ENCODE results near the gene RUFY3.

The RUFY3 gene

GRCh38 chr4:70783096-70783495, 61.3 kb downstream of the RUFY3 start:
- TF ChIP-seq, protein P1, sequence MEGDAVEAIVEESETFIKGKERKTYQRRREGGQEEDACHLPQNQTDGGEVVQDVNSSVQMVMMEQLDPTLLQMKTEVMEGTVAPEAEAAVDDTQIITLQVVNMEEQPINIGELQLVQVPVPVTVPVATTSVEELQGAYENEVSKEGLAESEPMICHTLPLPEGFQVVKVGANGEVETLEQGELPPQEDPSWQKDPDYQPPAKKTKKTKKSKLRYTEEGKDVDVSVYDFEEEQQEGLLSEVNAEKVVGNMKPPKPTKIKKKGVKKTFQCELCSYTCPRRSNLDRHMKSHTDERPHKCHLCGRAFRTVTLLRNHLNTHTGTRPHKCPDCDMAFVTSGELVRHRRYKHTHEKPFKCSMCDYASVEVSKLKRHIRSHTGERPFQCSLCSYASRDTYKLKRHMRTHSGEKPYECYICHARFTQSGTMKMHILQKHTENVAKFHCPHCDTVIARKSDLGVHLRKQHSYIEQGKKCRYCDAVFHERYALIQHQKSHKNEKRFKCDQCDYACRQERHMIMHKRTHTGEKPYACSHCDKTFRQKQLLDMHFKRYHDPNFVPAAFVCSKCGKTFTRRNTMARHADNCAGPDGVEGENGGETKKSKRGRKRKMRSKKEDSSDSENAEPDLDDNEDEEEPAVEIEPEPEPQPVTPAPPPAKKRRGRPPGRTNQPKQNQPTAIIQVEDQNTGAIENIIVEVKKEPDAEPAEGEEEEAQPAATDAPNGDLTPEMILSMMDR (IDR thresholded peaks at IDR 0.05; ENCODE audit: insufficient read depth, missing control alignments) = no peak
- no peak for DNase-seq (ENCODE audit: insufficient read length, low spot score)
- FAIRE-seq = no peak

DNA sequence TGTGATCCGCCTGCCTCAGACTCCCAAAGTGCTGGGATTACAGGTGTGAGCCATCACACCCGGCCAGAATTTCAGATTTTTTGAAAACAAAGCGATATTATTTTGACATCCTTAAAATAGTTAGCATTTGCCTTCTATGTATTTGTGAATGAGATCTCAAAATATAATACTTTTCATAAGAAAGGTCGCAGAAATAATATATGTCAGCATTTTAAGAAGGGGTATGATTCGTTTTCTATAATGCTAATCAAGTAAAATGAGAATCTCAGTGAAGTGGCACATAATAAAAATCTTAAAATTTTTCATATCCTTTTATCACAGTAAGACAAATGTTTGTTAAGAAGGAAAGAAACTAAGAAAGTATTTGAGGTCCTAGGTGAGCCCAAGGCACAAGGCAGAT, 65.7 kb downstream of the RUFY3 start:
- TF ChIP-seq, protein P1 (IDR thresholded peaks at IDR 0.05; ENCODE audit: insufficient read depth, missing control alignments) = no peak
- DNase-seq (ENCODE audit: insufficient read length, low spot score) (no peak), FAIRE-seq (no peak)

DNA sequence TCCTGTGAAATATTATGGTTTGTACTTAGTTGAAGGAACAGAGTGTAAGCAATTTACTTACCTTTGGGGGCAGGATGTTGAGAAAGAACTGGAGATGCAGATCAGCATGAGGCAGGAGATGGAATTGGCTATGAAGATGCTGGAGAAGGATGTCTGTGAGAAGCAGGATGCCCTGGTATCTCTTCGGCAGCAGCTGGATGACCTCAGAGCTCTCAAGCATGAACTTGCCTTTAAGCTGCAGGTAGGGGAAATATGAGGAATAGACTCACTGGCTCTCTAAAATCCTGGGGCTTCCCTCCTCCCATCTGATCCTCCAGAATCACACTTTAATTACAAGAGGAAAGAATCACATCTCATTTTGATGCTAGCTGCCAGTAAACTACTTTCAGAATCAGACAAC, 67.0 kb downstream of the RUFY3 start:
- FAIRE-seq (no peak), DNase-seq (ENCODE audit: insufficient read length, low spot score) (no peak)
- TF ChIP-seq, protein P1 (IDR thresholded peaks at IDR 0.05; ENCODE audit: insufficient read depth, missing control alignments) = no peak

DNA sequence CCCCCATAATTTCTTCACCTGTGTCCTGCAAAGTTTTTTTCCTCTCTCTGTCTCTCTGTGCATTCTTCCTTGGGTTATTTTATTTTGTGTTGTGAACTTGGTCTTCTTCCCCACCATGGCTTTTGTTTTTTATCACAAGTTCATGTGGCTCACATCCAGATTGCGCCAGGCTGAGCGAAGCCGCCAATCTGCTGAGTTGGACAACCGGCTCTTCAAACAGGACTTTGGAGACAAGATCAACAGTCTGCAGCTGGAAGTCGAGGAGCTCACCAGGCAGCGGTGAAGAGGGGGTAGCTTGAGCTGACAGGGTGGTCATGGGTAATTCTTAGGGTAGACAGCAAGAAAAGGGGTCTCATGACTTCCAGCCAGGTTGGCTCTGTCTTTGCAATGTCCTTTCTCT, 71.9 kb downstream of the RUFY3 start:
- DNase-seq (ENCODE audit: insufficient read length, low spot score) (no peak), FAIRE-seq (no peak)
- TF ChIP-seq, protein P1 (IDR thresholded peaks at IDR 0.05; ENCODE audit: insufficient read depth, missing control alignments) = no peak

GRCh38 chr4:70801265-70801809, 79.6 kb downstream of the RUFY3 start:
- DNase-seq (ENCODE audit: insufficient read length, low spot score) (no peak), FAIRE-seq (no peak)
- TF ChIP-seq, protein P1 (IDR thresholded peaks at IDR 0.05; ENCODE audit: insufficient read depth, missing control alignments) = no peak

- TF ChIP-seq, protein P1 (IDR thresholded peaks at IDR 0.05; ENCODE audit: insufficient read depth, missing control alignments) = no peak
- FAIRE-seq = no peak
Measured at GRCh38 chr4:70802928-70803580, 81.3 kb downstream of the RUFY3 start.

GRCh38 chr4:70808151-70808550, 86.4 kb downstream of the RUFY3 start:
- TF ChIP-seq, protein P1 (IDR thresholded peaks at IDR 0.05; ENCODE audit: insufficient read depth, missing control alignments) = no peak
- FAIRE-seq (no peak), DNase-seq (ENCODE audit: insufficient read length, low spot score) (no peak)

More at GRCh38 chr4:70802928-70803580, 81.3 kb downstream of the RUFY3 start:
- no peak for DNase-seq (ENCODE audit: insufficient read length, low spot score)

Data from D721Med (cell line).